H9 (cell line): ENCODE measurements around the gene GPATCH2. TPM values are rescaled to one million over a fixed set of nuclear protein-coding genes. Genes with fewer than 3 reads are reported as not detected.
"Not testable (repeated sequence)": the region's sequence is repeated elsewhere in the genome, so short reads cannot be mapped to it uniquely, and the experiment has no call there.

Experiments
- DNase-seq: peaks from one replicate; pipeline ENCODE4 v3.0.0-alpha.2; 2017
- H2AFZ ChIP-seq: one replicate; pipeline ENCODE4 v1.6.1; 2013; ENCODE audit warnings: mild to moderate bottlenecking, low read length, control low read depth, moderate library complexity
- H2AK5ac ChIP-seq: 2 replicates; pipeline ENCODE4 v1.6.1; 2013; ENCODE audit warnings: low read length, control low read depth, mixed read lengths; ENCODE audit not compliant: insufficient read length
- H2BK120ac ChIP-seq: one replicate; pipeline ENCODE4 v1.6.1; 2013; ENCODE audit warnings: low read depth, mild to moderate bottlenecking, low read length, control low read depth, inconsistent platforms; ENCODE audit not compliant: poor library complexity, severe bottlenecking
- H2BK12ac ChIP-seq: 2 replicates; pipeline ENCODE4 v1.6.1; 2013; ENCODE audit warnings: low read length, control low read depth, mixed read lengths, low read depth; ENCODE audit not compliant: insufficient read length
- H2BK15ac ChIP-seq: 2 replicates; pipeline ENCODE4 v1.6.1; 2013; ENCODE audit warnings: low read depth, low read length, control low read depth
- H2BK20ac ChIP-seq: one replicate; pipeline ENCODE4 v1.6.1; 2013; ENCODE audit warnings: low read depth, mild to moderate bottlenecking, low read length, control low read depth, inconsistent platforms; ENCODE audit not compliant: poor library complexity, severe bottlenecking
- H2BK5ac ChIP-seq: 2 replicates; pipeline ENCODE4 v1.6.1; 2013; ENCODE audit warnings: low read length, control low read depth, mixed read lengths; ENCODE audit not compliant: insufficient read length
- H3K14ac ChIP-seq: 2 replicates; pipeline ENCODE4 v1.6.1; 2013; ENCODE audit warnings: low read length, control low read depth; ENCODE audit not compliant: insufficient read depth
- H3K18ac ChIP-seq: 2 replicates; pipeline ENCODE4 v1.6.1; 2013; ENCODE audit warnings: low read depth, mild to moderate bottlenecking, mixed read lengths, low read length, control low read depth; ENCODE audit not compliant: insufficient read length
- H3K23ac ChIP-seq: 2 replicates; pipeline ENCODE4 v1.6.1; 2013; ENCODE audit warnings: low read length, control low read depth, mixed read lengths, low read depth; ENCODE audit not compliant: insufficient read length
- H3K23me2 ChIP-seq: 2 replicates; pipeline ENCODE4 v1.6.1; 2013; ENCODE audit warnings: low read depth, mild to moderate bottlenecking, mixed read lengths, low read length, control low read depth; ENCODE audit not compliant: insufficient read length, poor library complexity, severe bottlenecking
- H3K27ac ChIP-seq: 2 replicates; pipeline ENCODE4 v1.5.1; 2013; ENCODE audit warnings: low read length, control low read depth, mixed read lengths, low read depth; ENCODE audit not compliant: insufficient read length
- H3K27me3 ChIP-seq: 2 replicates; pipeline ENCODE4 v1.6.1; 2013; ENCODE audit warnings: low read length, control low read depth, inconsistent platforms; ENCODE audit not compliant: insufficient read depth
- H3K4ac ChIP-seq: 2 replicates; pipeline ENCODE4 v1.6.1; 2013; ENCODE audit warnings: low read depth, mild to moderate bottlenecking, control low read depth, inconsistent platforms, low read length, moderate library complexity
- H3K4me1 ChIP-seq: 2 replicates; pipeline ENCODE4 v1.6.1; 2013; ENCODE audit warnings: low read length, control low read depth, inconsistent platforms; ENCODE audit not compliant: insufficient read depth
- H3K4me2 ChIP-seq: 2 replicates; pipeline ENCODE4 v1.6.1; 2013; ENCODE audit warnings: low read length, control low read depth, mixed read lengths; ENCODE audit not compliant: insufficient read length, insufficient read depth
- H3K56ac ChIP-seq: 2 replicates; pipeline ENCODE4 v1.6.1; 2013; ENCODE audit warnings: low read depth, mild to moderate bottlenecking, mixed read lengths, low read length, control low read depth; ENCODE audit not compliant: insufficient read length
- H3K79me1 ChIP-seq: 2 replicates; pipeline ENCODE4 v1.6.1; 2013; ENCODE audit warnings: low read depth, mild to moderate bottlenecking, moderate library complexity, low read length, control low read depth, inconsistent platforms; ENCODE audit not compliant: insufficient read depth, poor library complexity, severe bottlenecking
- H3K79me2 ChIP-seq: 2 replicates; pipeline ENCODE4 v1.6.1; 2013; ENCODE audit warnings: low read length, control low read depth, inconsistent platforms; ENCODE audit not compliant: insufficient read depth
- H3K9ac ChIP-seq: 2 replicates; pipeline ENCODE4 v1.6.1; 2013; ENCODE audit warnings: low read length, control low read depth, mixed read lengths; ENCODE audit not compliant: insufficient read length; ENCODE audit errors: extremely low read depth
- H3K9me3 ChIP-seq: one replicate; pipeline ENCODE4 v1.6.1; 2013; ENCODE audit warnings: low read depth, low read length, inconsistent platforms; ENCODE audit not compliant: control insufficient read depth
- H3T11ph ChIP-seq: one replicate; pipeline ENCODE4 v1.6.1; 2013; ENCODE audit warnings: mild to moderate bottlenecking, low read length, control low read depth, inconsistent platforms
- H4K20me1 ChIP-seq: one replicate; pipeline ENCODE4 v1.6.1; 2013; ENCODE audit not compliant: control insufficient read depth, insufficient read length, insufficient read depth
- H4K5ac ChIP-seq: 2 replicates; pipeline ENCODE4 v1.6.1; 2013; ENCODE audit warnings: low read depth, mild to moderate bottlenecking, mixed read lengths, low read length, control low read depth; ENCODE audit not compliant: insufficient read length
- H4K8ac ChIP-seq: replicated peaks from 2 replicates; pipeline ENCODE4 v1.6.1; 2013; ENCODE audit warnings: low read length, control low read depth, mixed read lengths, low read depth; ENCODE audit not compliant: insufficient read length
- H4K91ac ChIP-seq: 2 replicates; pipeline ENCODE4 v1.6.1; 2013; ENCODE audit warnings: low read depth, mild to moderate bottlenecking, moderate library complexity, mixed read lengths, low read length, control low read depth; ENCODE audit not compliant: insufficient read length
- H3K27ac Mint-ChIP-seq, 3 experiments: 2 replicates in 2 of 3; 3 replicates in 1 of 3; pipeline ENCODE4 v1.8.0; 2020 to 2021; ENCODE audit warnings: mixed read lengths in 3 of 3, mild to moderate bottlenecking in 1 of 3, moderate library complexity in 1 of 3
- H3K27me3 Mint-ChIP-seq: 2 replicates; pipeline ENCODE4 v1.8.0; 2021; ENCODE audit warnings: low read depth, mild to moderate bottlenecking, moderate library complexity, mixed read lengths
- H3K36me3 Mint-ChIP-seq, 3 experiments: 2 replicates in 2 of 3; 3 replicates in 1 of 3; pipeline ENCODE4 v1.8.0; 2020 to 2021; ENCODE audit warnings: low read depth in 3 of 3, mixed read lengths in 3 of 3; ENCODE audit not compliant: insufficient read depth in 1 of 3
- H3K4me1 Mint-ChIP-seq, 2 experiments: 2 replicates each; pipeline ENCODE4 v1.8.0; 2020; ENCODE audit warnings: mixed read lengths in 2 of 2
- H3K4me3 Mint-ChIP-seq, 2 experiments: 2 replicates in 1 of 2; 3 replicates in 1 of 2; pipeline ENCODE4 v1.8.0; 2020 to 2021; ENCODE audit warnings: mild to moderate bottlenecking in 2 of 2, mixed read lengths in 2 of 2, moderate library complexity in 1 of 2
- H3K9me3 Mint-ChIP-seq, 2 experiments: 2 replicates in 1 of 2; 3 replicates in 1 of 2; pipeline ENCODE4 v1.8.0; 2020; ENCODE audit warnings: mild to moderate bottlenecking in 2 of 2, mixed read lengths in 2 of 2, moderate library complexity in 1 of 2
- WGBS: extraction: QIAGEN DNeasy Blood & Tissue Kit; methylation state at CpG from one replicate; pipeline ENCODE4 v1.1.7; 2013; ENCODE audit warnings: missing lambda C conversion rate, low lambda C conversion rate, mixed read lengths; ENCODE audit not compliant: insufficient read length; ENCODE audit errors: extremely low coverage; 5-methylcytosine and 5-hydroxymethylcytosine counted together
- total RNA-seq: library from RNA; stranded (reverse); gene quantifications from 2 replicates; pipeline ENCODE4 v1.2.1, GENCODE V29; 2021

The GPATCH2 gene
- total RNA-seq, 1 experiment from 2014 or later = 14.3 TPM

- not testable (repeated sequence) for H3K27me3 ChIP-seq, DNase-seq, H3T11ph ChIP-seq, H3K4ac ChIP-seq, H3K27ac Mint-ChIP-seq, H3K9me3 ChIP-seq, H4K8ac ChIP-seq, H3K4me2 ChIP-seq, H3K9ac ChIP-seq, H3K4me3 Mint-ChIP-seq, H4K20me1 ChIP-seq, H3K23ac ChIP-seq, H3K79me2 ChIP-seq, H3K56ac ChIP-seq, H2AK5ac ChIP-seq, H2BK20ac ChIP-seq, H3K23me2 ChIP-seq, H2BK120ac ChIP-seq, H2AFZ ChIP-seq, H2BK5ac ChIP-seq, H4K91ac ChIP-seq, H3K79me1 ChIP-seq, H4K5ac ChIP-seq, H3K4me1 ChIP-seq, H2BK15ac ChIP-seq, H3K14ac ChIP-seq, H3K27ac ChIP-seq, H3K18ac ChIP-seq, H2BK12ac ChIP-seq
- Mint-ChIP-seq H3K9me3 (peaks cover 43 to 51% of the 10 kb centered on the region in 2 experiments), H3K27me3 (peaks cover 96% of the 10 kb centered on the region), H3K36me3 (peaks cover 13 to 21% (median 17%) of the 10 kb centered on the region in 3 experiments; a peak in 6 of 7 replicates), H3K4me1 (peaks cover 26 to 28% of the 10 kb centered on the region in 2 experiments)
- no CpG with 5 or more reads among the region's 5 CpGs for WGBS
Measured at GRCh38 chr1:217379804-217380203, 251.1 kb downstream of the GPATCH2 start.
